Measurements from ENCODE around the gene PPIG. TPM values are rescaled to one million over a fixed set of nuclear protein-coding genes. Genes with fewer than 3 reads are reported as not detected.

PPIG gene
- total RNA-seq, 2 donors from 2014 or later: 59.5 to 72.7 TPM

GRCh38 chr2:169664600-169664977 lies 80.4 kb downstream of the PPIG start:
- Mint-ChIP-seq H3K9me3 (no peaks in the 10 kb centered on the region), H3K27ac (no peak overlapping the region), H3K4me1 (no peaks in the 10 kb centered on the region), H3K4me3 (no peak overlapping the region), H3K27me3 (ENCODE audit: insufficient read depth) (peaks cover 15% of the 10 kb centered on the region), H3K36me3 (ENCODE audit: low read depth) (no peaks in the 10 kb centered on the region)
- H3K4me1 ChIP-seq (ENCODE audit: control insufficient read depth, insufficient read depth, low read length): no peaks in the 10 kb centered on the region
- no peaks in the 10 kb centered on the region for H3K9me3 ChIP-seq (ENCODE audit: control insufficient read depth, low read length)
- H3K9ac ChIP-seq (ENCODE audit: extremely low read depth, low read length, poor library complexity, severe bottlenecking): no peak overlapping the region
- TF ChIP-seq CTCF (conservative IDR thresholded peaks at IDR 0.05): no peak
- 80 to 81% methylated on average over 1 of the region's 1 CpG for WGBS, 2 experiments (ENCODE audit: insufficient coverage in 1 of 2, insufficient read length in 1 of 2)
- H3K27ac ChIP-seq (ENCODE audit: low read depth, low read length): no peak overlapping the region
- peaks cover 66% of the 10 kb centered on the region for H3K27me3 ChIP-seq (ENCODE audit: control insufficient read depth, insufficient read depth, low read length, poor library complexity, severe bottlenecking)
- DNase-seq: no peak
- no peaks in the 10 kb centered on the region for H3K36me3 ChIP-seq (ENCODE audit: control insufficient read depth, insufficient read depth, low read length)
- no peak overlapping the region for H3K4me3 ChIP-seq (ENCODE audit: low read length)

GRCh38 chr2:169664978-169665930 lies 81.1 kb downstream of the PPIG start:
- no peak overlapping the region for H3K4me3 ChIP-seq (ENCODE audit: low read length)
- 85% methylated on average over 1 of the region's 1 CpG for WGBS, 2 experiments (ENCODE audit: insufficient coverage in 1 of 2, insufficient read length in 1 of 2)
- no peaks in the 10 kb centered on the region for H3K36me3 ChIP-seq (ENCODE audit: control insufficient read depth, insufficient read depth, low read length)
- no peaks in the 10 kb centered on the region for H3K9me3 ChIP-seq (ENCODE audit: control insufficient read depth, low read length)
- DNase-seq: no peak
- Mint-ChIP-seq H3K27ac (no peak overlapping the region), H3K36me3 (ENCODE audit: low read depth) (no peaks in the 10 kb centered on the region), H3K27me3 (ENCODE audit: insufficient read depth) (peaks cover 15% of the 10 kb centered on the region), H3K4me3 (no peak overlapping the region), H3K9me3 (no peaks in the 10 kb centered on the region), H3K4me1 (no peaks in the 10 kb centered on the region)
- no peaks in the 10 kb centered on the region for H3K4me1 ChIP-seq (ENCODE audit: control insufficient read depth, insufficient read depth, low read length)
- H3K27ac ChIP-seq (ENCODE audit: low read depth, low read length): no peak overlapping the region
- no peak for TF ChIP-seq CTCF (conservative IDR thresholded peaks at IDR 0.05)
- H3K9ac ChIP-seq (ENCODE audit: extremely low read depth, low read length, poor library complexity, severe bottlenecking): no peak overlapping the region
- peaks cover 68% of the 10 kb centered on the region for H3K27me3 ChIP-seq (ENCODE audit: control insufficient read depth, insufficient read depth, low read length, poor library complexity, severe bottlenecking)

- Mint-ChIP-seq H3K27me3 (ENCODE audit: insufficient read depth) (peaks cover 15% of the 10 kb centered on the region), H3K27ac (no peak overlapping the region), H3K9me3 (no peaks in the 10 kb centered on the region), H3K36me3 (ENCODE audit: low read depth) (no peaks in the 10 kb centered on the region), H3K4me1 (no peaks in the 10 kb centered on the region), H3K4me3 (no peak overlapping the region)
- Histone ChIP-seq H3K27ac (ENCODE audit: low read depth, low read length) (no peak overlapping the region), H3K9me3 (ENCODE audit: control insufficient read depth, low read length) (no peaks in the 10 kb centered on the region), H3K36me3 (ENCODE audit: control insufficient read depth, insufficient read depth, low read length) (no peaks in the 10 kb centered on the region), H3K27me3 (ENCODE audit: control insufficient read depth, insufficient read depth, low read length, poor library complexity, severe bottlenecking) (peaks cover 63% of the 10 kb centered on the region), H3K9ac (ENCODE audit: extremely low read depth, low read length, poor library complexity, severe bottlenecking) (no peak overlapping the region), H3K4me3 (ENCODE audit: low read length) (no peak overlapping the region), H3K4me1 (ENCODE audit: control insufficient read depth, insufficient read depth, low read length) (no peaks in the 10 kb centered on the region)
- no peak for DNase-seq
- TF ChIP-seq CTCF (conservative IDR thresholded peaks at IDR 0.05): no peak
- 43 to 91% methylated on average over 1 to 2 of the region's 2 CpGs for WGBS, 2 experiments (ENCODE audit: insufficient coverage in 1 of 2, insufficient read length in 1 of 2)
Observed at GRCh38 chr2:169667583-169667982, 83.4 kb downstream of the PPIG start.

Data from endodermal cell (in vitro differentiated cells).